CD4-positive, alpha-beta T cell treated with Interferon gamma for 1 hour (primary cell): ENCODE measurements around the gene DPH6.
A peak's percentile ranks its signal among the peaks of the same experiment; 100 is the strongest.
"Not testable (repeated sequence)": the region's sequence is repeated elsewhere in the genome, so short reads cannot be mapped to it uniquely, and the experiment has no call there.

Experiments used
- DNase-seq: peaks from one replicate; pipeline ENCODE4 v3.0.0-alpha.2; 2020

Gene DPH6, protein sequence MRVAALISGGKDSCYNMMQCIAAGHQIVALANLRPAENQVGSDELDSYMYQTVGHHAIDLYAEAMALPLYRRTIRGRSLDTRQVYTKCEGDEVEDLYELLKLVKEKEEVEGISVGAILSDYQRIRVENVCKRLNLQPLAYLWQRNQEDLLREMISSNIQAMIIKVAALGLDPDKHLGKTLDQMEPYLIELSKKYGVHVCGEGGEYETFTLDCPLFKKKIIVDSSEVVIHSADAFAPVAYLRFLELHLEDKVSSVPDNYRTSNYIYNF

DNA sequence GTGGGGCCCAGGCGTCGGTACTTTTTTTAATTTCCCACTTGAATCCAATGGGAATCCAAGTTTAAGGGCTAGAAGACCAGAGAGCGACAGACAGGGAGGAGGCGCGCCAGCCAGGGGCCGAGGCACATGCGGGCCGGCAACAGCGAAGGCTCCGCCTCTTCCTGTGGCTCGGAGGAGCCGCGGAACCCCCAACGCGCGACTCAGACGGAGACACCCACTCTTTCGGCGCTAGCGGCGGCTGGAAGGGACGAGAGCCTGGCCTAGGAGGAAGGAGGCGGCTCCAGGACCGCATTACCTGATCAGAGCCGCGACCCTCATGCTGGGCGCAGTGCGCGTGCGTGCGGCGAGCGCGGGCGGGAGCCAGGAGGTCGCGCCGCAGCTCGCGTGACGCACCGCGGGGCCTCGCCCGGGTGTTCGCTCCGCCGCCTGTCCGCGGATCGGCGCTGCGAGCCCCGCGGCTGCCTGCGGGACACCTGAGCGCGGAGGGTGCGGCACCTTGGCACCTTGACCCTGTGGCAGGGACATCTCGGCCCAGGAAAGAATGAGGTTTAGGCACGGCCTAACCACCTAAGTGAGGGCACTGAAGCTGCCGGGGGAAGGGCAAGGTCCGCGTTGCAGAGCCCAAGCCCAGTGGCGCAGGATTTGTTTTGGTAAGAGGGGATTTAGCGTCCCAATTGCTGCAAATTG is at the start of gene DPH6:
Gene DPH6 (minus strand): TSS at position 342 of the 687 bp plus-strand sequence. CDS start 24 bp downstream, at position 318.
- peak; percentile 86 for DNase-seq

DNA sequence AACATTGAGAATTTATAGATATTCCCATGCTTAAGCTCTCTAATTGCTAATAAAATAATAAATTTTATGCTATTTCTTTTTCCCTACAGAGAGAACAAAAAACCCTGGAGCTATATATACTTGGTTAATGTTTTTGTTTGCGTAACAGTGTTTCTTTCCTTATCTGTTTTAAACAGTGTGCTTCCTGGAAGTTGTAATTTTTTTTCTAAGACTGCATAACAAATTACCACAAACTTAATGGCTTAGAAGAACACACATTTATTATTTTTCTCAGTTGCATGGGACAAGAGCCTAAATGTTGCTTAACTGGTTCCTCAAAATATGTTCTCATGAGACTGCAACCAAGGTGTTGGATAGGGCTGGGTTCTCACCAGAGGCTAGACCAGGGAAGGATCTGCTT is 49.7 kb upstream of the DPH6 start:
- no peak for DNase-seq

GRCh38 chr15:35591987-35592386 is 46.0 kb upstream of the DPH6 start:
- DNase-seq: not testable (repeated sequence)

DNA sequence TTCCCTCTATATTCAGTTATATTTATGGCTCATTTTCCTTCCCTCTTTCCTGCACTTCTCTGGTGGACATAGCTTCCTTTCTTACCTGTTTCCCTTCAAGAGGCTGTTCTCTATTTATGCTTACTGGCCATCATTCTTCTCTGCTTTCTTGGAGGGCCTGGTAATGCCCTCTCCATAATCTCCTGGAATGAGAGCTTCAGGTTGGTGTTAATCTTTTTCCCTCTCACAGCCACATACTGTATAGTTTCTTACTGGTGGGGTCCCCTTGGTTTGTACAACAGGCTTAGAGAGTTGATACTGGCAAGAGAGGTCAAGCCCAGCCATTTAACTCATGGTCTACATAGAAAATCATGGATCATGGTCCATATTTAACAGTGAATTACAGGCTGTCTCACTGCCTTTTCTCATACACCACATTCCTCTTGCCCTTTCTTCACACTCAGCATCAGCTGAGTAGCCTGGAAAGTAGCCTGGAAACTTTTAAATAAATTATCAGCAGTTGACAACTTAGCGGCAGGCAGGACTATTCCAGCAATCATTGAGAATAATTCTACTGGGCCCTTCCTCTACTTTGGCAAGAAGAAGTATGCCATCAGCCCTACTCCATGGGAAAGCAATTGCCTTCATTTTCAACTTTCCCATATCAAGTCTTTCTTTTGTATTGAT is 38.0 kb upstream of the DPH6 start:
- no peak for DNase-seq

GRCh38 chr15:35580606-35581005 is 34.6 kb upstream of the DPH6 start:
- DNase-seq: no peak

GRCh38 chr15:35567392-35567791 is 21.4 kb upstream of the DPH6 start:
- DNase-seq: no peak

DNA sequence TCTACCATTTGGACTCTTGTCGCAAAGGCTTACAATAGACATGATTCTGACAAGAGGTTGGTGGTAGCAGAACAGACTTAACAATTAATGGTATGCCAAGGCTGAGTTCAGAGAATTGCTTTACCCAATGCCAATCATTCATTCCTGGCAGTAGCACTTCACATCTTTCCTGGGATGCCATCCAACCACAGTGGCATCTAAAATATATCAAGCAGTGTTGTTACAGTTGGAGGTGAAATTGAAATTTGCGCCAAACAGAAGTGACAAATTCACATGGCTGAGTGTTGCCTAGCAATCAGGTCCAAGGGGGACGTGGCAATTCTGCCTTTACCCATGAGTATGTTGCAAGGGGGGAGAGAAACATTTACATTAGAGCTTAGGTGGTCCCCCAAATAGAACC is 21.0 kb upstream of the DPH6 start:
- no peak for DNase-seq

- DNase-seq: no peak
Measured at GRCh38 chr15:35565901-35566300, 19.9 kb upstream of the DPH6 start.

DNA sequence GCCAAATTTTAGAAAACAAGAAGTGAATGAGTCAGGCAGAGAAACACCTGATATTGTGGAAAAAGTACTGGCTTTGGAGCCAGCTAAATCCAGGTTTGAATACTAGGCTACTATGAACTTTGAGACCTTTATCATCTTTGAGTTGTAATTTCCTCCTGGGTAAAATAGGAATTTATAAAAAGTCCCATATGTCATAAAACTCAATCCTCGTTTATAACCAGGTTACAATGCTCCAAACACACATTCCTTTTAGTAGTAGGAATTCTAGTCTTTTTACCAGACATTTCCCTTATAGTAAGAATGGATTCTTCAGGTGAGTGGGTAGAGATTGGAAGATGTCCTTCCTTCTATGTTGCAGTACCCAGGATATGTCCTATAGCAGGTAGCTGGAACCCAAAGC is 16.7 kb upstream of the DPH6 start:
- DNase-seq: no peak

- DNase-seq: no peak
Measured at GRCh38 chr15:35561308-35561707, 15.3 kb upstream of the DPH6 start.

DNA sequence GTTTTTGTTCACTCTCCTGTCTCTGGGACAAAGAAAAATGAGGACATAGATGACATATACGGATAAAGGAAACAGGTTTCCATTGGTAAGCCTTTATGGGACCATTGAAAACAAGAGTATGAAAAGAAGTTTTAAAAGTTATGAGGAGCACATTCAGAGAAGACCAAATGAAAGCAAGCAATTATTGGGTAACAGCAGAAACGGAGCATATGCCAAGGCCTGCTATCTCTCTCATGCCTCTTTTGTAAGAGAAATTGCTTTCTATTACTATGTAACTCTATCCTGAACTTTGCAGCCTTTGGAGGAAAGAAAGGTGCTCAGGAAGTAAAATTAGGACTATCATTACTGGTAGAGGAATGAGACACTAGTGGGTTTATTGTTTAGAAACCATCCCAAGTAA is 14.9 kb upstream of the DPH6 start:
- DNase-seq: no peak

- no peak for DNase-seq
Measured at GRCh38 chr15:35560258-35560657, 14.3 kb upstream of the DPH6 start.

GRCh38 chr15:35559683-35560082 is 13.7 kb upstream of the DPH6 start:
- DNase-seq: no peak

- DNase-seq: no peak
Measured at GRCh38 chr15:35557544-35557943, 11.6 kb upstream of the DPH6 start.

GRCh38 chr15:35557012-35557411 is 11.0 kb upstream of the DPH6 start:
- no peak for DNase-seq

DNA sequence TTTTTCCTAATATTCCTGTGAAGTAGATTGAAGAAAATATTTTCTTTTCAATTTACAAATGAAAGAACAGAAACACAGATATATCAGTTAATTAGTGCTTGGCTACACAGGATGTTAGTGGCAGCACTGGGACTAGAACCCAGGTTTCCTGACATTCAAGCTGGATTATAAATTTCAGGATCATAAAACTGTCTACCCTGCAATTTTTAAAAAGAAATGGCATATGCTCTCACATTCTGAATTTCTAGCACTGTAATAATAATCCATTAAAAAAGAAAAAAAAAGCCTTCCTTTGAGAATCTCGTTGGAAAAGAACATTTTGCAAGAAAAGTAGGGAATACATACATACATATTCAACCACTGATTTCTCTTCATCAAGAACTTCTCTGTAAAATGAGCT is 9.3 kb upstream of the DPH6 start:
- no peak for DNase-seq

DNA sequence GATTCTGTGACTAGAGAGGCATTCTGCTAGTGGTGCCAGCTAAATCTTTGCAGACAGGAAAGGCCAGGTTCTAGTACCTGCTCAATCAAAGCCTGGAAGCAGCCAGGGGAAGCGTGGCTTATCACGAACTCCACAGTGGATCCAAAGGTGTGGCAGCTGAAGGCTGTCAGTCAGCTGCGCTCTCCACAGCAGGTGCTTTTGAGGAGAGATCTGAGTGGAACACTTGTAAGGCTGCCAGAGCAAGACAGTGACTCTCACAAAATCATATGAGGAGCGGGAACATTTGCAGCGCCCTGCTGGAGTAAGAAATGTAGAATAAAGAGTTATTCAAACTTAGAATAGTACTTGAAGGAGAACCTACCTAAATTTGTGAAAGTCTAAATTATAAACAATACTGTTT is 5.0 kb upstream of the DPH6 start:
- DNase-seq: no peak

DNA sequence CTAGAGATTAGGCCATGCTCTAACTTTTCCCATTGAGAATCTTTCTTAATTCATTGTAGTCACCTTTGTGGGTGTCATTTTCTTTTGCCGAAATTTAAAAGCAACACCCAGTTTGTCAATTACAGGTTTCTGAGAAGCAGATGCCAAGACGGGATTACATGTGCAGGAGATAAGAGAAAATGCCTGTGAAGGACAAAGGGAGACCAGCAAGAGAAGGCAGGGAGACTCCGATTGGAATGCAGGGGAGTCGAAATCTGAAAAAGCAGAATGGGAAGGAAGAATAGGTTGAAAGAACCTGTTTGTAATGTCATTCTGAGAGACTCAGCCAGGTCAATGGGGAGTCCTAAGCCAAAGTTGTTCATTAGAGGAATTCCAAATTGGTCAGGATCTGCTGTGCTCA is 3.6 kb upstream of the DPH6 start:
- DNase-seq: no peak

DNA sequence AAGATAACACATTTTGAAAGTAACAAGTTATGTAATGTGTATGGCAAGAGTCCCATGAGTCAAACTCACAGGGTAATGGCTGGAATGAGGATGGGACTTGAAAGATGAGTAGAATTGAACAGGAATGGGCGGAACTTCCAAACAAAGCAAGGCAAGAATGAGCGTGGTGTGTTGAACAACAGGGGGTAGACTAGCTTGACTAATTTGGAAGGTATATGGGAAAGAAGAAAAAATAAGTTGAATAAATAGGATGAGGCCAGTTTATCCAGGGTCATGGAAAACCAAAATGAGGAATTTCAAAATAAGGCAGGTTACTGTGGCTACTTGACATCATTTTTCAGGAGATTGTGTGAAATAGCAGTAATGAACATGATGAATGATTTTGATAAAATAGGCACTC is 2.5 kb upstream of the DPH6 start:
- no peak for DNase-seq

- DNase-seq: no peak
Measured at GRCh38 chr15:35547775-35548364, 1.9 kb upstream of the DPH6 start.

DNA sequence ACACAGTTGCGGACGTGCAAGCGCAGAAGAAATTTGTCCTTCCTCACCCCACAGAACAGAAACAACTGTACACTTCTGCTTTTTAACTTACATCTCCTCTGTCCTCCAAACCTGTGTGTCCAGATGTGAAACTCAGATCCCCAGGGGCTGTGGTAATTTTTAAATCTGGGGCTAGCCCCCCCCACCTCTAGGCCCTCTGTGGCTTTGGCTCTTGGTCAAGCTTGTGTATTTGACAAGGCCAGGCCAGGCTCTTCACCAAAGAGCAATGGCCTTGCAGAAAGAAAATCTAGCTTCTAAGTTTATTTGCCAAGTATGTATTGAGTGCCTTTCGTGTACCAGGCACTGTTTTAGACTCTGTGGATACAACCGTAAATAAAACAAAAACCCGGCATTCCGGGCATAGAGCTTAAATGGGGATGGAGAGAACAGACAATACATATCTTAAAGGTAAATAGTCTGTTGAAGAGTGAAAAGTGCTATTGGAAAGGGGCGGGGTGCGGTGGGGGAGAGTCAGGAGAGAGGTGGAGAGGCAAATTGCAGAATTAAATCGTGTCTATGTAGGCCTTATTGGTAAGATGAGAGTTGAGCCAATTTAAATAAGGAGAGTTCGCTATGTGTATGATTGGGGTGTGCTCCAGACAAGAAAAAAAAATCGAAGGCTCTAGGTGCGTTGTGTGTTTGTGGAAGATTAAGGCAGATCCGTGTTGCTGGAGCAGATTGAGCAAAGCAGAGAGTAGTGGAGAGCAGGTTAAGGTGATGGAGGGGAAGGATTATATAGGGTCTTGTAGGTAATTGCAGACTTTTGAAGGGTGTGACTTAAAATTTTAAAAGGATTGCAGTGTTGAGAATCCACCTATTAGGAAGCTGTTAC is 781 bp upstream of the DPH6 start:
- no peak for DNase-seq

DNA sequence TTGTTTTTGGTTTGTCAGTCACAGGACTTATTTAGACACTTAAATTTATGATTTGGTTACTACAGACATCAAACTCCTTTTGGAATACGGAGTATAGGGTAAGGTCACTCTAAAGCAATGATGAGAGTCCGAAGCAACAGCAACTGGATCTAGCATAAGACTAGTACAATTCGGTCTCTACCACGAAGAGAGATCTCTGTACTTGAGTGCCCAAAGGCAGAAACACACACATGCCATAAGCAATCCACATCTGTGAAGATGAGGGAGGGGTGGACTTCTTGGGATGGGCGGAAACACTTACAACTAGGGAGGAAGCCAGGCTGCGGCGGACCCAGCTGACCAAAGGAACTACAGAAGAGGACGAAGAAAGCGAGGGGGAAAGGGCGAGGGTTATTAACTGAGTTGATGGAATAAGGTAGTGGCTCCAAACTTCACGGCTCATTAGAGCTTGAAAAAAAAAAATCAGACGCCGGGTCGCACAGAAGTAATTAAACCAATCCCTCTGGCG is 595 bp downstream of the DPH6 start:
- DNase-seq: peak; percentile 3

DNA sequence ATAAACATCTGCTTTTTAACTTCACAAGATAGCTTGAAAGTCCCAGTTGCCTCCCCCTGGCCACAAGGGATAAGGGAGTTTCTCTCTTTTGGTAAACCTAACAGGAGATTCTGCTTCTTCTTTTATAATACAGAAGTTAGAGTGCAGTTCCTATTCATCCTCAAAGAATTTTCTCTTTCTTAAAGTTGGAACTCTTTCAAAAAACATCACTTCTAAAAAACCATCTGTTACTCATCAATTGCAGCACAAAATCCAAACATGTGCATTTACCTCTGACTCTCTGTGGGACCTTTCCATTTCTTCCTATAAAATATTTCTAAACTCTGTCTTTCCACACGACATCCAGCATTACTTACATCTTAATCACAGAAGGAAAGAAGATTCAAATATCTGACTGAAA is 5.1 kb downstream of the DPH6 start:
- no peak for DNase-seq
